ENCODE results near the gene MGAT5B. TPM values are rescaled to one million over a fixed set of nuclear protein-coding genes. Genes with fewer than 3 reads are reported as not detected.

MGAT5B gene
- polyA plus RNA-seq, 1 experiment: 0.58 TPM

DNA sequence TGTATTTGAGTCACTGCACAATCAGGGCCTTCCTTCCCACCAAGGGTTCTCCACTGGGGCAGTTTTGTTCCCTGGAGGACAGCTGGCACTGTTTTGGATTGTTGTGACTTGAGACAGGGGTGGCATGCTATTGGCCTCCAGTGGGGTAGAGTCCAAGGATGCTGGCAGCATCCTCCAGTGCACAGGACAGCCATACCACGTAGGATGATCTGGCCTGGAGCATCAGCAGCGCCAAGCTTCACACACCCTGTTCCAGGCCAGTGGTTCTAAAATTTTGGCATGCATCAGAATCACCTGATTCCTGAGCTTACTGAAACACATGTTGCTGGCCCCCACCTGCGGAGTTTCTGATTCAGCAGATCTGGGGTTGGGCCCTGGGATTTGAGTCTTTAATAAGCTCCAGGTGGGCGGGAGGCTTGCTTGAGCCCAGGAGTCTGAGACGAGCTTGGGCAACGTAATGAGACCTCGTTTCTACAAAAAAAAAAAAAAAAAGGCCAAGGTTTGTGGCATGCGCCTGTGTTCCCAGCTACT lies 83.2 kb downstream of the MGAT5B start:
- peaks cover 2% of the 10 kb centered on the region; the same call in 1 of the 2 replicates for H3K27me3 ChIP-seq (ENCODE audit: control insufficient read depth, insufficient read depth, low read length)
- H3K36me3 ChIP-seq (ENCODE audit: control insufficient read depth, insufficient read depth, low read length): no peaks in the 10 kb centered on the region
- TF ChIP-seq, protein P1, sequence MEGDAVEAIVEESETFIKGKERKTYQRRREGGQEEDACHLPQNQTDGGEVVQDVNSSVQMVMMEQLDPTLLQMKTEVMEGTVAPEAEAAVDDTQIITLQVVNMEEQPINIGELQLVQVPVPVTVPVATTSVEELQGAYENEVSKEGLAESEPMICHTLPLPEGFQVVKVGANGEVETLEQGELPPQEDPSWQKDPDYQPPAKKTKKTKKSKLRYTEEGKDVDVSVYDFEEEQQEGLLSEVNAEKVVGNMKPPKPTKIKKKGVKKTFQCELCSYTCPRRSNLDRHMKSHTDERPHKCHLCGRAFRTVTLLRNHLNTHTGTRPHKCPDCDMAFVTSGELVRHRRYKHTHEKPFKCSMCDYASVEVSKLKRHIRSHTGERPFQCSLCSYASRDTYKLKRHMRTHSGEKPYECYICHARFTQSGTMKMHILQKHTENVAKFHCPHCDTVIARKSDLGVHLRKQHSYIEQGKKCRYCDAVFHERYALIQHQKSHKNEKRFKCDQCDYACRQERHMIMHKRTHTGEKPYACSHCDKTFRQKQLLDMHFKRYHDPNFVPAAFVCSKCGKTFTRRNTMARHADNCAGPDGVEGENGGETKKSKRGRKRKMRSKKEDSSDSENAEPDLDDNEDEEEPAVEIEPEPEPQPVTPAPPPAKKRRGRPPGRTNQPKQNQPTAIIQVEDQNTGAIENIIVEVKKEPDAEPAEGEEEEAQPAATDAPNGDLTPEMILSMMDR (IDR thresholded peaks at IDR 0.05; ENCODE audit: insufficient read depth, low read depth, low read length): no peak
- no peak overlapping the region for H3K4me3 ChIP-seq (ENCODE audit: low read depth, low read length)
- DNase-seq (ENCODE audit: low read depth): no peak
- ChIA-PET POLR2A (no interaction called here), CTCF (interaction anchor here (1.0 kb wide), 1 partner anchor 8 kb away, joined by 3 read pairs; no protein-coding TSS in a partner anchor)

DNA sequence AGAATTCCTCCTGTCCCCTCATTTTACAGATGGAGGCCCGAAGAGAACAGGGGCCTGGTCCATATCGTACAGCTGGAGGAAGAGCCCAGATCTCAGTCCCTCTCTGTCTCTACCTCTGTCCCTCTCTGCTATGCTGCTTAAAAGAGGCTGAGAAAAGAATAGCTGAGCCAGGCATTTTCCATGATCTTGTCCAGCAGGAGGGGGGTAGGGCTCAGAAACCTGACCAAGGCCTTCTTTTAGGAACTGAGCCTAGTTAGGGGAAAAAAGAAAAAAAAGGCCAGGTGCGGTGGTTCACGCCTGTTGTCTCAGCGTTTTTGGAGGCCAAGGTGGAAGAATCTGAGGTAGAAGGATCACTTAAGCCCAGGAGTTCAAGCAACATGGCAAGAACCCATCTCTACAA lies 84.2 kb downstream of the MGAT5B start:
- H3K4me3 ChIP-seq (ENCODE audit: low read depth, low read length): no peak overlapping the region
- DNase-seq (ENCODE audit: low read depth): no peak
- no peaks in the 10 kb centered on the region for H3K36me3 ChIP-seq (ENCODE audit: control insufficient read depth, insufficient read depth, low read length)
- peaks cover 2% of the 10 kb centered on the region; the same call in 1 of the 2 replicates for H3K27me3 ChIP-seq (ENCODE audit: control insufficient read depth, insufficient read depth, low read length)
- TF ChIP-seq, protein P1 (IDR thresholded peaks at IDR 0.05; ENCODE audit: insufficient read depth, low read depth, low read length): no peak
- POLR2A ChIA-PET: no interaction called here
- CTCF ChIA-PET: interaction anchor here (1.0 kb wide), 1 partner anchor 9 kb away, joined by 3 read pairs; no protein-coding TSS in a partner anchor

DNA sequence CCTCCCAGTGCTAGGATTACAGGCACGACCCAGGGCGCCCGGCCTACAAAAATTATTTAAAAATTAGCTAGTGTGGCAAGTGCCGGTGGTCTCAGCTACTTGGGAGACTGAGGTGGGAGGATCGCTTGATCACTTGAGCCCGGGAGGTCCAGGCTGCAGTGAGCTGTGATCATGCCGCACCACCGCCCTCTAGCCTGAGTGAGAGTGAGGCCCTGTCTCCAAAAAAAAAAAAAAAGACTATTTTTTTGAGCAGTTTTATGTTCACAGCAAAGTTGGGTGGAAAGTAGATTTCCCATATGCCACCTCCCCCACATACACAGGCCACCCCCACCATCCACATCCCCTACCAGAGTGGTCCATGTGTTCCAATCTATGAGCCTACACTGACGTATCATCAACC lies 84.9 kb downstream of the MGAT5B start:
- CTCF ChIA-PET: no interaction called here
- Histone ChIP-seq H3K36me3 (ENCODE audit: control insufficient read depth, insufficient read depth, low read length) (no peaks in the 10 kb centered on the region), H3K27me3 (ENCODE audit: control insufficient read depth, insufficient read depth, low read length) (peaks cover 6% of the 10 kb centered on the region), H3K4me3 (ENCODE audit: low read depth, low read length) (no peak overlapping the region)
- TF ChIP-seq, protein P1 (IDR thresholded peaks at IDR 0.05; ENCODE audit: insufficient read depth, low read depth, low read length): no peak
- POLR2A ChIA-PET: no interaction called here
- no peak for DNase-seq (ENCODE audit: low read depth)

DNA sequence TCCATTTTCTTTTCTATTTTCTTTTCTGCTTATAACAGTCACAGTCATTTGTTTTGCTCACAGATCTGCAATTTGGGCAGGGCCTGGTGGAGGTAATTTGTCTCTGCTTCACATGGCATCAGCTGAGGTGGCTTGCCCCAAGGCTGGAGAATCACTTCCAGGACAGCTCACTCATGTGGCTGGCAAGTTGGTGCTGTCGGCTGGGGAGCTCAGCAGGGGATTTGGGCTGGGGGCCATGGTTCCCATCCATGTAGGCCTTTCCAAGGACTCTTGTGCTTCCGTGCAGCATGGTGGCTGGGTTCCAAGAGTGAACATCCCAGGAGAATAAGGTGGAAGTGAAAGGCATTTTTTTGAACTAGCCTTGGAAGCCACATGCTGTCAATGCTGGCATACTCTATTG lies 85.7 kb downstream of the MGAT5B start:
- TF ChIP-seq, protein P1 (IDR thresholded peaks at IDR 0.05; ENCODE audit: insufficient read depth, low read depth, low read length): no peak
- no peak overlapping the region for H3K4me3 ChIP-seq (ENCODE audit: low read depth, low read length)
- ChIA-PET CTCF (interaction anchor here (0.7 to 0.9 kb wide), 2 partner anchors 66 to 86 kb away, joined by 3 to 5 read pairs; partner anchors contain the start of gene MGAT5B), POLR2A (no interaction called here)
- H3K36me3 ChIP-seq (ENCODE audit: control insufficient read depth, insufficient read depth, low read length): no peaks in the 10 kb centered on the region
- peaks cover 10% of the 10 kb centered on the region for H3K27me3 ChIP-seq (ENCODE audit: control insufficient read depth, insufficient read depth, low read length)
- DNase-seq (ENCODE audit: low read depth): no peak

DNA sequence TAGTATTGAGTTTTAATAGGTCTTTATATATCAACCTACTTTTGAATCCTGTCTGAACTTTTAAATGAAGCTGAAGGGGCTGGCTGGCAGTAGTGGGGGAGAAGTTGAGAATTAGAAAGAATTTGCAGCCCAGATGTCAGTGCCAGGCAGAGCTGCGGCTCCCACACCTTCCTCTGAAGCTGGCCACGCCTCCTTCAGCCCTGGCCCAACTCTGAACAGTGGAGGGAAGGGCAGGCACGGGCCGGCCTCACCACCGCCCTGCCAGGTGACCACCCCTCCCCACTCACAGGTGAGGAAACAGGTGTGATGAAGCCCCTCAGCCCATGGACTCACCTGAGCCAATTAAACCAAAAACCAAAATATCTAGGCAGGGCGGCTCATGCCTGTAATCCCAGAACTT lies 87.0 kb downstream of the MGAT5B start:
- CTCF ChIA-PET: interaction anchor here (0.6 to 1.5 kb wide), 3 partner anchors 10 to 224 kb away, joined by 3 to 4 read pairs (median 3); no protein-coding TSS in a partner anchor
- no peak for DNase-seq (ENCODE audit: low read depth)
- no peak overlapping the region for H3K4me3 ChIP-seq (ENCODE audit: low read depth, low read length)
- TF ChIP-seq, protein P1 (IDR thresholded peaks at IDR 0.05; ENCODE audit: insufficient read depth, low read depth, low read length): no peak
- POLR2A ChIA-PET: no interaction called here
- H3K27me3 ChIP-seq (ENCODE audit: control insufficient read depth, insufficient read depth, low read length): peaks cover 12% of the 10 kb centered on the region
- no peaks in the 10 kb centered on the region for H3K36me3 ChIP-seq (ENCODE audit: control insufficient read depth, insufficient read depth, low read length)
